HG03520 (cell line): ENCODE measurements around the gene KRT77.
"Not testable (repeated sequence)": the region's sequence is repeated elsewhere in the genome, so short reads cannot be mapped to it uniquely, and the experiment has no call there.

Experiments used
- ATAC-seq: cut with Tn5 transposase; IDR thresholded peaks from one replicate; pipeline ENCODE4 v1.9.1; 2021; ENCODE audit warnings: mild to moderate bottlenecking, moderate library complexity; ENCODE audit not compliant: unreplicated experiment

Gene KRT77

DNA sequence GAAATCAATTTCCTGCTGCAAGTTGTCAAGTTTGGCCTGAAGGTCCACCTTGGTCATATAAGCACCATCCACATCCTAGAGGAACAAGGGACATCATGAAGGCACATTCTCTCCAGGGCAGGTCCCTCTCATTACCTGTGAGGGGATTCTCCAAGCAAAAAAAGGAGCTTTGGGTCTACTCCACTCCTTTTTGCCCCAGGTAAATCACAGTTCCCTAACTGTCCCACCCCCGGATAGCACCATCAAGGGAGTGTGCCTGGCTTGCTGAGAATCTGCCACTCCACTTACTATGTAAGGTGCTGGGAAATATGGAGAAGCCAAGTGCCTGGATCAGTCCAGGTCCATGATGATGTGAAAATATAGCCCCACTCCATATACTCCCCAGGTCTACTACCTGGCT, 25.7 kb downstream of the KRT77 start:
- ATAC-seq, result no peak

DNA sequence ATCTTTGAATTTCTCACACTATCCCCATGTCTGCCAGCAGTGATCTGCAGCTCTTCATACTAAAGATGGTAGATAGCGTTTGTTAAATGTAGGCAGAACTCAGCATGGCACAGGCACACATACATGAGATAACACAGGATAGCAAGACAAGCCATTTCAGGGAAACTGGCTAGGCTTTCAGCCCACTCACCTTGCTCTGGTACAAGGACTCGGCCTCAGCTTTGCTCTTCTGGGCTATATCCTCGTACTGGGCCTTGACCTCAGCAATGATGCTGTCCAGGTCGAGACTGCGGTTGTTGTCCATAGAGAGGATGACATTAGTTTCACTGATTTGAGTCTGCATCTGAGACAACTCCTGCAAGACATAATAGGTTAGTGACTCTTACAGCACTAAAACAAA, 26.2 kb downstream of the KRT77 start:
- no peak for ATAC-seq

DNA sequence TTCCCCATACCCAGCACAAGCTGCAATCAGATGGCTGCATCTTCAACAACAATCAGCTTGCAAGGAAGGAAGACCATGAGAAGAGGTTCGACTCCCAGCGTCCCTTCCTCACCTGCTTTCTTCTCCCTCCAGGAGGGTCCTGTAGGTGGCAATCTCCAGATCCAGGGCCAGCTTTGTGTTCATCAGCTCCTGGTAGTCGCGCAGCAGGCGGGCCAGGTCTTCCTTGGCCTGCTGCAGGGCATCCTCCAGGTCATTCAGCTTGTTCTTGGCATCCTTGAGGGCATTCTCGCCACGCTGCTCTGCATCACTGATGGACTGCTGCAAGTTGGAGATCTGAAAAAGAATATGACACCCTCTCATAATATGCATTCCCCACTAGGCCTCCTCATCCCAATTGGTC, 27.2 kb downstream of the KRT77 start:
- ATAC-seq, result no peak

DNA sequence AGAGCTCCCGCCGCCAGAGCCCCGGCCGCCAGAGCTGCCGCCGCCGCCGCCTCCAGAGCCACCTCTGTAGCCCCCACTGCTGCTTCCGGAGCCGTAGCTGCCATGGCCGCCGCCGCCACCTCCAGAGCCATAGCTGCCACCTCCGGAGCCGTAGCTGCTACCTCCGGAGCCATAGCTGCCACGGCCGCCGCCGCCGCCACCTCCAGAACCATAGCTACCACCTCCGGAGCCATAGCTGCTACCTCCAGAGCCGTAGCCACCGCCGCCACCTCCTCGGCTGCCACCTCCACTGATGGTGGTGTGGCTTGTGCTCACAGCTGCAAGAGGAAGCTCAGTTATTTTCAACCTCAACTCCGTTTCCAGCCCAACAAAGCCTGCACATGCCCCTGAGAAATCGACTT, 28.0 kb downstream of the KRT77 start:
- ATAC-seq, result no peak

DNA sequence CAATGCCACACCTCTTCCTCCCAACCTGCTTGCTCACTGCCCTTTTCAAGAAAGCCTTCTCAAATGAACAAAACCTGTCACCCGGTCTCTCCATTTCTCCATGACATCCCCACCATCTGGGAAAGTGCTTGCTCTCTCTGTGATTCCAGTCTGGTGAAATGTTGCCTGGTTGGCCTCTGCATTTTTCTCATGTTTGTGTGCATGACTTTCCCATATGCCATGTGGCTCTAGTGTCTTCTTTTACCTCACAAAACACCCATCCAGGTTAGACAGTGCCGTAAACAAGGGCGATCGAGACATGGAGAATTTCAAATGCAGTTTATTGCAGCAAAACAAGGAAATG, 28.9 kb downstream of the KRT77 start:
- ATAC-seq, result no peak

DNA sequence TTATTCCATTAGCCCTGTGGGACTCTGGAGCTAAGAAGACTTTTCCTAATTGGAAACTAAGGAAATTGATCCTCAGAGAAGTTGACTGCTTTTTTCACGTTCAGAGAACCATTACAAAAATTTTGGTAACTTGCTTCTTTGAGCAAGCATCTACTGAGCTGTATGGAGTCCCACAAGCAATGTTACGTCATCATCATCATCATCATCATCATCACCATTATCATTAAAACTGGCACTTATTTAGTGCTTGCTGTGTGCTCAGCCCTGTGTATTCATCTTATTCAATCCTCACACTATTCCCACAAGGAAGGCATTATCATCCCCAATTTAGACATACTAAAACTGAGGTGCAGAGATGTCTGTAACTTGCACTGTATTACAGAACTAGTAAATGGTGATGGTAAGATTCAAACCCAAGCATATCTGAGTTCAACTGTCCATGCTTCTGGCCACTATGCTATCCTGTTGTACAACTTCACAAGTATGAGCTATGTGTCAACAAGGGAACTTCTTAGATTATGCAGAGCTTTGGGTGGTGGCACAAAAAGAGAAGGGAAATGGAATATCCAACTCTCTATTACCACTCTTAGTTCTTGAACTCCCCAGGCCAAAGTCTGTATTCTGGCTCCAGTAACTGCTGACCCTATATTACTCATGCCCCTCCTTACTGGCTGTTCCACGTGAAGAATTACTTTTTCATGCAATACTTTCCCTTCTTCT, 29.5 kb downstream of the KRT77 start:
- no peak for ATAC-seq

DNA sequence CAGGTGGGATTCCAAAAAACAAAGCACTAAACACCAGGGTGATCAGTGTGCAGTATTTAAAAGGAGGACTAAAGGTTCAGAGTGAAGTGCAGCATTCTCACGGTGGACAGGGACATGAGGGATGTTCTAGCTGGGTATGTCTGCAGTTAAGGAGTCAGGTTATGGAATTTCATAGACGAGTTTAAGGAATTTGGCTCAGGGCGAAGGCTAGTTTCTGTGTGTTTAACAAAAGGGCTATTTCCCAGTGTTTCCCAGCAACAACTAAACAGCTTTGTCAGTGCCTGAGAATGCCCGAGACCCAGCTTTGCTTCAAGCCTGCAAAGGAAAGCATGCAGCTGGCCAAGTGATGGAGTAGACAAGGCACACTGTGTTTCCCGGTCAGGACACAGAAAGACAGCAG, 30.1 kb downstream of the KRT77 start:
- ATAC-seq, result no peak

DNA sequence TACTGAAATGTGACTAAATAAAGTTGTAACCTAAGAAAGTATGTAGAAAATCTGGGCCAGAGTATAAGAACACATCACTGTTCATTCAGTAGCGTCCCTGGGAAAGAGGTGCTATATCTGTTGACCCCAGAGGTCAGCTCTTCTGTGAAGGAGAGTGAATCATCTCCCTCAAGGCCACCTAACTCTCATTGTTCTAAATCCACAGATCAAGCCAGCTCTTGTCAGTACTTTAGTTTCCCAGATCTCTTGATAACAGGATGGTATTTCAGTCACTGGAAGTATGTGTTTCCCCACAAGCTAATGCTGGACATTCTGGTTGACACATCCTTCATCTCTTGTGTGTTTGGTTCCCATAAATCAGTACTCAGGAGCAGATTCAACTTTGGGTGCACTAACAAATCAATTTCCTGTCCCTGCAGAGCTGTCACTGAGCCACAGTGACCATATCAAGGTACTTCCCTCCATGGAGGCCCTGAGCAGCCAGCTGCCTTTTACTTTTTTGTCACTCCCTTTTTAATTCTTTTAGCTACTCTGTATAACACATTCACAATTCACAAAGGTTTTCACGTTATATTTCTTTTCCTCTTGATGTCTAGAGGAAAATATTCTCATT, 30.9 kb downstream of the KRT77 start:
- ATAC-seq, result no peak

DNA sequence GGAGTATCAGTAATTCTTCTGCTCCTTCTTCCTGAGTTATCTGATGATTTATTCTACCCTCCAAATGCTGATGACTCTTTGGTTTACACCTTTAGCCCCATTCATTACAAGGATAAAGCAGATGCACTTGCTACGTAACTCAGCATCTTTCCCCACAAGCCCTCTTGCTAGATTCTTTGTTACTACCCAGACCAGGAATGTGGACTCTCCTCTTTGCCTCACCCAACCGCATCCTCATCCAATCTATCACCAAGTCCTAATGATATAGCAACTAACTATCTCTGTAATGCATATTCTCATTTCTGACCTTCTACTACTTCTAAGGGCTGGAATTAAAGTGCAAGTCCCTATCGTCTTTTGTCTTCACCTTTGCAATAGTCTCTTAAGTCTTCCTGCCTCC, 32.4 kb downstream of the KRT77 start:
- no peak for ATAC-seq

DNA sequence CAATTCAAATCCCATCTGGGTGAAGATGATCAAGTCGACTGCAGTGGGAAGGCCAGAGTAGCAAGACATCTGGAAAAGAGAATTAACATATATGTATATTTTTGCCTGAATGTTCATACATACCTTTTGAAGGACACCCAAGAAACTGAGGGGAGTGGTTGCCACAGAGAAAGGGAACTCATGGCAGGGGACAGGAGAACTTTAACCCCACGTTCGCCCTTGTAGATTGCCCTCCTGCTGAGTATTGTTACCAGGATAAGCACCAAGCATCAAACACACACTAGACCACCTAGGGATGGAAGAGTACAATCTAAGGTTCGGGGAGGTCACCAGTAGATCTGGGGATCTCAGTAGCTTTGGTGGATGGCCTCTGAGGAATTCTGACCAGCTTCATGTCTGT, 32.8 kb downstream of the KRT77 start:
- no peak for ATAC-seq

DNA sequence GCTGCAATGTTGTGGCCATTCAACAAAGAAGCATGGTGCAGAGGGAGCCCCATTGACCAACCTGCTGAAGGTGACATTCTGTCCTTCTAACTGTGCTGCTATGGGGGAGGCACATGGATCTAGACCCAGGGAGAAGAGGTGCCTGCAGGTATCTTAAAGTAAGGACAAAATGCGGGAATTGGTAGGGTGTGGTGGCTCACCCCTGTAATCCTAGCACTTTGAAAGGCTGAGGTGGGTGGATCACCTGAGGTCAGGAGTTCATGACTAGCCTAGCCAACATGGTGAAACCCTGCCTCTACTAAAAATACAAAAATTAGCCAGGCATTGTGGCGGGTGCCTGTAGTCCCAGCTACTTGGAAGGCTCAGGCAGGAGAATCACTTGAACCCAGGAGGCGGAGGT, 33.4 kb downstream of the KRT77 start:
- not testable (repeated sequence) for ATAC-seq

DNA sequence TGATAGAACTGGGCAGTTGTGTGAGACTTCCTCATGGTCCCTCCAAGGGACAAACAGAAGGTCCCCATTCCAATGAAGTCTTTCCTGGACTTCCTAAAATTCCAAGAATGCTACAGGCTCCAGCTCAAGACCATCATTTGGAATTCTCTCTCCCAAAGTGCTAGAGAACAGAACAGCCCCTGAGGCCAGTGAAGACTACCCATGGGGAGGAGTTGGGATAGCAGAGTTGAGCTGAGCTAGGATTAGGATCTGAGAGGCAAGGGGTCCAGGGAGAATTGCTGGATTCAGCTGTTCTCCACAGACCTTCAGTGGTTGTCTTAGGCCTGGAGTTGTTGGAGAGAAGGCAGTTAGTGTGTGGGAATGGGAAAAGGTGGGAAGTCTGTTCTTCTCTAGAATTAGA, 33.9 kb downstream of the KRT77 start:
- ATAC-seq, result no peak

DNA sequence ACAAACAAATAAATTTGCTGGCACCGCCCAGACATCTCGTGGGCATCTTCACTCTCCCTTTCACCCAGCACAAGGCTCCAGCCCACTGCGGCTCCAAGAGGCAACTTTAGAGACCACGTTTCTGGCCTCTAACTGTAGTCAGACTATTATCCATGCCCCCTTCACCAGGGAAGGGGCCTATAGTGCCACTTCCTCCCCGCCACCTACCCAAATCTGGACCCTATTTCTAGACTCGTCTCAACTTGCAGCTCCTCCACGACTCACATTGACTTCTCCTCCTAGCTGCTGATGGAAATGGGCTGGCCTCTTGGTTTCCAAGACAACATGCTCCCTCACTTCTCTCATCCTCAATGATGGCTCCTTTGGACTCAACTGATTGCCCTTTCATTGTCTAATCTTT, 35.4 kb downstream of the KRT77 start:
- ATAC-seq, result no peak

DNA sequence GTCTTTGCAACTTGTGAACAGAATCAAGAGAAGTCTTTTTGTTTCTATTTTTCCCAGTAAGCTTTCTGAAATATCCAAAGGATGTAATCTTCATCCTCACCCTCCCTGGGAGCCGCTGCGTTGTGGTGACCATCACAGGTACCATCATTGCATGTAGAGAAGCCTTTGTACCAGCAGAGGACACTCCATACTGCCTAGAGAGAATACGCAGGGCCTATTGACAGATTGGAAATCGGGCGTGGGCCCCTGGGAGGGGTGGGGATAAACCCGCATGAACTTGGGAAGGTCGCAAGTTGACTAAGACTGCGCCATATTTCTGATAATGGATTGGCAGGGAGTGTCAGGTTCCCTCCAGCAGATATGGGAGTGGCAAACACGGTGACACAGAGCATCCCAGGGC, 35.8 kb downstream of the KRT77 start:
- ATAC-seq, result no peak

DNA sequence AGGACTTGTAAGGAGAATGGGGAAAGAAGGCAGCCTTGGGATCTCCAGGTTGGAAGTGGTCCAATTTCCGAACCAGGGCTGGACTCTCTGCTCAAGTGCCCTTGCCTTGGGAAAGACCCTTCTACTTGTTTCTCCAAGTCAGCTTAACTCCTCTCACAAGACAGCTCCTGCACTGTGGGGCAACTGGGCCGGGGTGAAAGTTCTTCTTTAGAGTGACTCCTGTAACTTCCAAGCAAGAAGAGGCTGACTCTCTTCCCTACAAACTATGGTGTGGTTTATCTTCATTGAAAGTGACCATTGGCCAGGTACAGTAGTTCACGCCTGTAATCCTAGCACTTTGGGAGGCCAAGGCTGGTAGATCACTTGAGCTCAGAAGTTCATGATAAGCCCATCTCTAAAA, 36.9 kb downstream of the KRT77 start:
- ATAC-seq, result no peak

DNA sequence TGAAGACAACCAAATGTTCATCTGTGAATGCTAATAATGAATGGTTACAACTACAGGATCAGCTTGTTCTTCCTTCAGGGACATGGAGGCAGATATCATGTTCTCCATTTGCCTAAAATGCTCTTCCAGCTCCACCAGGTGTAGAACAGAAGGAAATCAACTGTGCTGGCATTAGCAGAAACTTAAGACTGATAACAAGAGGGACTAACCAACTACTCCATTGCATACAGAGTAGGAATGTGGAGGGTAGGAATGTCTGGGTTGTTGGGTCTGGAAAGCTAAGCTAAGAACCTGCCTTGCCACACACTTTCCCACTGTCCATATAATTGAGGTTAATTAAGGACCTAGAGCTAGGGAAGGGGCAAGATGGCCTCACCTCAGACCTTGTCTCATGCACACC, 39.9 kb downstream of the KRT77 start:
- no peak for ATAC-seq

DNA sequence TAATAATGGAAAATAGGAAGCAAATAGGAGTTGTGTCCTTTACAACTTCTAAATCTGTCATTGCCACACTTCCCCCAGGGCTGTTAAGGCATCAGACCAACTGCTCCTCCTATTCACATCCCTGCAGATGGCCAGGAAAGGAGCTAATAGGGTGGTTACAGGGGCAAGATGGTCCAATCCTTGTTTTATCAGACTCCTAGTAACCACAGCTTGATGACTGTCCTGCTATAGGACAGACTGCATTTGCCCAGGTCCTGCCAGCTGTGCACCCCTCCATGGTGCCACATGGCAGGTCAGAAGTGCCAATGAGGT, 40.5 kb downstream of the KRT77 start:
- no peak for ATAC-seq

DNA sequence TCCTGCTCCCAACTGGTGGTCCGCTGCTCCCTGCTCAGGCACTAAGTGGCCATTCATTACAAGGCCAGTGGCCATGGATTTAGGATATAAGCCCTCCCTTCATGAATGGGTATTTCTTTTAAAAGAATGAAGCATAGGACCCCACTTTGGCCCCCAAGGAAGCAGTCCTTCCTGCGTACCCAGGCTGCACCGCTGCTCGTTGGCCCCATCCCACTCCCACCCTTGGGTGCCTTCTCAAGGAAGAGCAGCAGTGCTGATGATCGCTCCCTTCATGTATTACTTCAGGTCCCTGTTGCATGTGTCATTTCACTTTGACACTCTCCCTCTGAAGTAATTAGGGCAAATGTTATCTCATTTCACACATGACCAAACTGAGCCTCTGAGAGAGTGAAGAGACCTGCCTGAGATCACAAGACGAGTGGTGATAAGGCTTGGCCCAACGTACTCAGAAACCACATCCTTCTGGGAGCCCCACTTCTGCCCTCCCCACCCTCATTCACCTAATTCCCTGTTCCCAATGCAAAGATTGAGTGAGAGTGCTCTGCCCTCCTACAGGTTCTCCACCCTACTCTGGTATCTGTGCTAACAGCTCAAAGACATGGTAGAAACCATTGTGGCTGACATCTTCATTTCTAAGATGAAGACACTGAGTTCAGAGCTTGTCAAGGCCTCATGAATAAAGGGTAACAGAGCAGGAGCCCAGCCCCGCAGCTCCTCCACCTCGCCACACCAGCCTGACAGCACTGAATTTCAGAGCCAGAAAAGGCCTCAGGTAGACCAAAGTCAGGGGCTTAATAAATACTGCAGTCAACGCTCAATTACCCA, 41.0 kb downstream of the KRT77 start:
- no peak for ATAC-seq

DNA sequence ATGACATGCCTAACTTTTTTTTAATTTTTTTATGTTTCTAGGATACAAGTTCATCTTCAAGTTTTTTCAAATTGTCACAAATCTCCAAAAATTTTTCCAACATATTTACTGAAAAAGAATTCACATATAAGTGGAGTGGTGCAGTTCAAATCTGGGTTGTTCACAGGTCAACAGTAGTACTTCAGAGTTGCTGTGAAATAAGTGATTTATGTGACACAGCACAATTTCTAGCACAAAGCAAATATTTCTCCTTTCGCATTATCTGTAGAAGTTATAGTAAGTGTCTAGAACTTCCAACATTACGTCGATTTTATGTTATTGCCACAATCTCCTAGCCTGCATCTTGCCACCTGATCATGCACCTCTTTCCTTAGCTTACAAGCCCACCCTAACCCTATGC, 41.7 kb downstream of the KRT77 start:
- ATAC-seq, result no peak

DNA sequence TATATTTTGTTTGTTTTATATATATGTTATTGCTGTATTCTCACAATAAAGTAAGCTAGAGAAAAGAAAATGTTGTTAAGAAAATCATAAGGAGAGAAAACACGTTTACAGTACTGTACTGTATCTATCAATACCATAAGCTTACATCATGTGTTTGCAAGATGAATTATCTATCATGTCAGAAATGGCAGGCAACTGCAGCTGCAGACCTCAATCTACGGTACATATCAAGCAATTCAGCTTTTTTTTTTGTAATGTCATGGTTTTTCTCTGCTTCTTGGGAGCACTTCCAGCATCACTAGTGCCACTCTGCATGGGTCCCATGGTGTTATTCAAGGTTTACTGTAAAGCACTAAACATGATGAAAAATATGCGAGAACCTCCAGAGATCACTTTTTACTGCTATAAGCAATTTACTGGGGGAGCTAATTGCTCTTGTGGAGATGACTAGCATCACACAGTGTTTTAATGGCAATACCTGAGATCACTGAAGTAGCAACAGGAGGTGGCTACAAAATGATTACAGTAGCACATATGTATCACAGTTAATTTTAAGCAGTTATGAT, 42.3 kb downstream of the KRT77 start:
- ATAC-seq, result no peak

DNA sequence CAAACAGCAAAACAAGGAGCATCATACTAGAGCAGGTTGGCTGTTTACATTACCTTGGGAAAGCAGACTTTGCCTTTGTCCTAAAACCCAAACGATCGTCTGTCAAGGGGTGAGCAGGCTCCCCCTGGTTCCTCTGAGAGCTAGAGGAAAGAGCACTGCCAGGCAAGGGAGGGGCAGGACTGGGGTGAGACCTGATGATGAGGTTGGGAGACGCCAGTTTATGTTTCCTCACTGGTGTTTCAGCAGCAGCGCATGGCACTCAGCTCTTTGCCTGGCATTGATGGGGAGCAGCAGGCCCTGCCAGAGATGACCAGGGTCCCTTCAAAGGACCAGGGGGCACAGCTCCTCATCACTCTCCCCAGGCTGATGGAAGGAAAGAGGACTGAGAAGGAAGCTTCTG, 43.4 kb downstream of the KRT77 start:
- ATAC-seq, result no peak

DNA sequence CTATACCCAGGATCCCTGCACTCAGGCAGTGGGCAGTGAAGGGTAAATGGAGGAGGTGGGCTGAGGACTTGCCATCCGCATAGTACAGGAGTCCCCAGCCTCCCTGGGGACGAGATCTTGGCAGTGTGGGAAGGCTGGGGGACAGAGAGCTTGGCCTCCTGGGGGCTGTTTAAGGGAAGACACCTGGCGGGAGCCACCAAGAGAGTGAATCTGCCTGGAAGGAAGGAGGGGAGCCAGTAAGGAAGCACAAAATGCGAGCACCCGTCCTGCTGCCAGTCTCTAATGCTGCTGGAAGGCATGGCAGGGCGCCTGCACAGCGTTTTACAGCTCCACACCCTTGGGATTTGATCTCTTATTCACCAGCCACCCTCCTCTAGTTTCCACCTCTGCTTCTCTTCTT, 43.9 kb downstream of the KRT77 start:
- no peak for ATAC-seq
